Gastroesophageal sphincter (tissue), 3 donors: ENCODE data around the gene ACTR1A.

Experiments used
- EP300 ChIP-seq: sonication (generic); formaldehyde crosslinking; IDR thresholded peaks from one replicate; pipeline ENCODE4 v1.6.1; 2017; ENCODE audit warnings: antibody characterized with exemption, mild to moderate bottlenecking
- POLR2A ChIP-seq, 2 donors: fragments of 450-650 bp; IDR thresholded peaks; one replicate each; pipeline ENCODE4 v1.6.1; 2017; ENCODE audit warnings: antibody characterized with exemption in 2 of 2, mild to moderate bottlenecking in 2 of 2, moderate library complexity in 1 of 2
- POLR2AphosphoS5 ChIP-seq: sonication (generic); formaldehyde crosslinking; IDR thresholded peaks from one replicate; pipeline ENCODE4 v1.6.1; 2017; ENCODE audit warnings: antibody characterized with exemption
- TF ChIP-seq, protein P1 (sequence below), 4 experiments: fragments of 200-600 bp in 2 of 4; fragments of 450-650 bp in 2 of 4; sonication (generic) in 1 of 4; IDR thresholded peaks; one replicate each; pipeline ENCODE4 v1.5.1; 2017 to 2019; ENCODE audit warnings: antibody characterized with exemption in 4 of 4, mild to moderate bottlenecking in 2 of 4, moderate library complexity in 2 of 4

DNA sequence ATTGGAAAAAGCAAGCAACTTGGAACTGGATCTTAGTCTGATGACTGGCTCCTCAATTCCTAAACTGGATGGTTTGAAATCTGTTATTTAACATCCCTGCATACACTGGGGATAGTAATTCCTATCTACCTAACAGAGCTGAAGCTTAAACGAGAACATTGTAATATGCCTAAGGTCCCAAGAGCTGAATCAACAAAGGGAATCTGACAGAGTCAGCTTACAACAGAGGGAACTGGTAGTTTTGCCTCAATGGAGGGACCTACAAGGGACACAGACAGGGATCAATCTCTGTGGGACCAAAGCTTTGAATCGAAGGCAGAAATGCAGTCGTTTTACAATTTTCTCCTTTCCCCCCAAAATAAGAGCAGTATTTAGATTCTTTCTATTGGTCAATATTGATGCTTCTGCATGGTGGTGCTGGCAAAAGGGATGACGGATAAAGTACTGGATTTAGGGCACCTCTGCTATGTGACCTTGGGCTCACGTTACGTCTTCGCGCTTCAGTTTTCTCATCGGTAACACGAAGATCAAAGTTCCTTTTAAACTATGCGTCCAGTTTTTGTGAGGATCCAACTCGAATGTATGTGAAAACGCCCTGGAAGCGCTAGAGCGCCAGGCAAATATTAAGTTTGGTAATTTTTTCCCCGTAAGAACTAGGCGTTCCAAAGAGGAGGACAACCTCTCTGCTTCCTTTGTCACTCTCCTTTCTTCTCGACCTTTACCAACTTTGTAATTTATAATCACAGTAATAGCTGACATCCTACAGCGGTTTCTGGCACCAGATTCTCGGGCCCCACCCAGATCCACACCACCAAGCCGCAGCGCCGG is 1.1 kb downstream of the ACTR1A start:
- TF ChIP-seq POLR2A (IDR thresholded peaks at IDR 0.05) (peak in 1 of 2 donors; percentile 59), POLR2AphosphoS5 (no peak), EP300 (no peak)
- TF ChIP-seq, protein P1, sequence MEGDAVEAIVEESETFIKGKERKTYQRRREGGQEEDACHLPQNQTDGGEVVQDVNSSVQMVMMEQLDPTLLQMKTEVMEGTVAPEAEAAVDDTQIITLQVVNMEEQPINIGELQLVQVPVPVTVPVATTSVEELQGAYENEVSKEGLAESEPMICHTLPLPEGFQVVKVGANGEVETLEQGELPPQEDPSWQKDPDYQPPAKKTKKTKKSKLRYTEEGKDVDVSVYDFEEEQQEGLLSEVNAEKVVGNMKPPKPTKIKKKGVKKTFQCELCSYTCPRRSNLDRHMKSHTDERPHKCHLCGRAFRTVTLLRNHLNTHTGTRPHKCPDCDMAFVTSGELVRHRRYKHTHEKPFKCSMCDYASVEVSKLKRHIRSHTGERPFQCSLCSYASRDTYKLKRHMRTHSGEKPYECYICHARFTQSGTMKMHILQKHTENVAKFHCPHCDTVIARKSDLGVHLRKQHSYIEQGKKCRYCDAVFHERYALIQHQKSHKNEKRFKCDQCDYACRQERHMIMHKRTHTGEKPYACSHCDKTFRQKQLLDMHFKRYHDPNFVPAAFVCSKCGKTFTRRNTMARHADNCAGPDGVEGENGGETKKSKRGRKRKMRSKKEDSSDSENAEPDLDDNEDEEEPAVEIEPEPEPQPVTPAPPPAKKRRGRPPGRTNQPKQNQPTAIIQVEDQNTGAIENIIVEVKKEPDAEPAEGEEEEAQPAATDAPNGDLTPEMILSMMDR (IDR thresholded peaks at IDR 0.05) = no peak
